Activated CD4-positive, alpha-beta T cell treated with anti-CD3 and anti-CD28 coated beads for 1 hour (primary cell): ENCODE data around the gene TRIM37.
"Not testable (repeated sequence)": the region's sequence is repeated elsewhere in the genome, so short reads cannot be mapped to it uniquely, and the experiment has no call there.

Experiments used
- DNase-seq: peaks from one replicate; pipeline ENCODE4 v3.0.0-alpha.2; 2020

The TRIM37 gene

DNA sequence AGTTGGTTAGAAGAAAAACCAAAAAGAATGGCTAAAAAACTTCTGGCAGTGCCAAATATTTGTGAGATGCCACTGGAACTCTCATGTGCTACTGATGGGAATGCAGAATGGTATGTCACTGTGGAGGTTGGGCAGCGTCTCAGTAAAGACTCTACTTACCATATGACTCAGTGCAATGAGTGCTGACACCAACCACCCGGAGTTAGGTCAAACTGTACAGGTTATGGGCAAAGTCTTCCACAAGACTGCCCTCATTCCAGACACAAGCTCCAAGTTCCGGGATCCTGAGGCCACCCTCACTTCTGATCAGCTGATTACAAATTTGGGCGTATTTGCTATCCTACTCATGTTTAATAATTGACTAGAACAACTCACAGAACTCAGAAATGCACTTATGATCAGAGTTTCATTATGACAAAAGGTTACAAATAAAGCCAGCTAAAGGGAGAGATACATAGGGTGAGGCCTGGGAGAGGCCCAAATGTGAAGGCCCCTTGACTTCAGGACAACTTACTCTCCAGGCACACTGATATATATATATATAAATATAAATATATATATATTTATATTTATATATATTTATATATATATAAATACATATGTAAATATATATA lies 114.9 kb downstream of the TRIM37 start:
- DNase-seq: no peak

DNA sequence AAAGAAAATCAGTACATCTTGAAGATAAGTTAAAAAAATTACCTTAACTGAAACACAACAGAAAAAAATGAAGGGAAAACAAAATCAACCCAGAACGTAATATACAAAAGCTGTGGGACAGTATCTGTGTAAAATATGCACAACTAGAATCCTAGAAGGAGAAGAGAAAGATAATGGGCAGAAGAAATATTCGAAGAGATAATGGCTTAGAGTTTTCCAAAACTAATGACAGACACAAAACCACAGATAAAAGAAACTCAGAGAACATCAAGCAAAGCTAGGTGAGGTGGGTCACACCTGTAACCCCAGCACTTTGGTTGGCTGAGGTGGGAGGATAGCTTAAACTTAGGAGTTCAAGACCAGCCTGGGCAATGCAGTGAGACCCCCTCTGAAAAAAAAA lies 117.1 kb downstream of the TRIM37 start:
- DNase-seq: no peak

DNA sequence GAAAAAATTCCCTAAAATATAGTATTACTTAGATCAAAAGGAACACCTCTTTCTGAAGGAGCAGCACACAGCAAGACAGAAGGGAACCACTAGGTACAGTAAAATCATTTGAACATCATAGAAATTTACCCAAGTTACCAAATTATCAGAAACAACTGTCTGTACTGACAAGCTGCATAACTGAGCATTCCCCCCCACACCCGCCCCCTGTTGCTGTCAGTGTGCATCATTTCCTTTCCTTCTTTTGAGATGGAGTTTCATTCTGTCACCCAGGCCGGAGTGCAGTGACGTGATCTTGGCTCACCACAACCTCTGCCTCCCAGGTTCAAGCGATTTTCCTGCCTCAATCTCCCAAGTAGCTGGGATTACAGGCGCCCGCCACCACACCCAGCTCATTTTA lies 120.7 kb downstream of the TRIM37 start:
- no peak for DNase-seq

DNA sequence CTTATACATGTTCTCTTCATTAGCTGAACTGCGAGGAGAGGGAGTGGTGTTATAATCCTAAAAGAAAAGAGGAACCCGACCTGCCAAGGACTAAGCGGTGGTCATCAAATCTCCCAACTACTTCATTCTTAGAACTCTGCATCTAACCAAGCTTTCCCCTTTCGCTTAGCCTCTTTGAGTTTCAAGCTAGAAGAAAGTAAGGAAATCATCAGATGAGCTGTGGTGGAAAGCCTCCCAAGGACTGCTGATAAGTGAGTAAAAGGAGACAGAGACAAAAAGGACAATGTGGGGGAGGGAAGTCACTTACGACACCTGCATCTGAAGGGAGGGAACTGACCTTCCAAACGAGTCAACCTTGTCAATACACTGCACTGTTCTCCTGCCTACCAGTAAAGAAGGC lies 121.3 kb downstream of the TRIM37 start:
- no peak for DNase-seq

DNA sequence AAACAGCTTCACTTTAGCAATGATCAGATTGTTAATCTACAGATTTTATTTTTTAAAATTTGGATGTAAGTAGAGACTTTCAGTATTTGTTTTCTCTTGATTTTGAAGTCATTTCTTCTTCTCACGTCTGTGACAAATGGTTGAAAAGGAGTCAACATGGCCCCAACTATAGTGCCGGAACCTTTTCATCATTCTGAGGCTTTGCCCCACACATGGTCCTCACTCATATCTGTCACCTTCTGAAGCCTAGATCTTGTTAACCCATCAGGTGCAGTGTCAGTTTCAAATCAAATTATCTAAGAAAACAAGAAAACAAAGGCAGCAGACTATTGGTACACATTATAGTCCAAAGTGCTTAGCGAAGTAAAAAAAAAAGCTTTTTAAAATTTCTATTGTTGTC lies 124.1 kb downstream of the TRIM37 start:
- DNase-seq: no peak

DNA sequence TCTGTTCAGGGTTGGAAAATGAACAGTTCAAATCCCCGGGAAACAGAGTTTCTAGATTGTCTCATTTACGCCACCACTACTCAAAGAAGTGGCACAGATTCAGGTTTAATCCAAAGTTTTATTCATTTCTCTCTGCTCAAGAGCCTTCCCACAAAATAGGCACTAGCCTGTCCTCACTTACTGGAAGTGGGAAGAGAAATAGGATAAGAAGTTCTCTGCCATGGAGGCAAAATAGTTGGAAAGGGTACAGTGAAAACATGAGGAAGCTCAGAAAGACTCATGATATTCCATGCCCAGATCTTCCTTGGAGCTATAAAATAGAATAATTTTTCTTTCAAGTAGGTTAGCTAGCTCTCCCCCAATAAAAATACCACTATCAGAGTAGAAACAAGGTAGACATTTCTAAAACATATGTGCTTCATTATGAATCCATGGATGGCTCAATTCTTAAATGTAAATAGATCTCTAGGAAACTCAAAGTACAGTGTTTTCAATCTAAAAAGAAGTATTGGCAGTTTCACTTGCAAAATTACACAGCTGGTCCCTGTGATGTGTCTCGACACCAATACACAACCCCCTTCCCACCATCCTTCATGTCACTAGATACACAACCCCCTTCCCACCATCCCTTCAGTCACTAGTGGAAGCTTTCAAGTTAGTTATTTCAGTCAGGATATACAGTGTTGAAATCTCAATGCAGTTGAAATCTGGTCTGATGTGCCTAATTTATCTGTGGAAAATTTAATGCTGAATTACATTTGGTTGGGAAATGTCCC lies 125.8 kb downstream of the TRIM37 start:
- DNase-seq: no peak

DNA sequence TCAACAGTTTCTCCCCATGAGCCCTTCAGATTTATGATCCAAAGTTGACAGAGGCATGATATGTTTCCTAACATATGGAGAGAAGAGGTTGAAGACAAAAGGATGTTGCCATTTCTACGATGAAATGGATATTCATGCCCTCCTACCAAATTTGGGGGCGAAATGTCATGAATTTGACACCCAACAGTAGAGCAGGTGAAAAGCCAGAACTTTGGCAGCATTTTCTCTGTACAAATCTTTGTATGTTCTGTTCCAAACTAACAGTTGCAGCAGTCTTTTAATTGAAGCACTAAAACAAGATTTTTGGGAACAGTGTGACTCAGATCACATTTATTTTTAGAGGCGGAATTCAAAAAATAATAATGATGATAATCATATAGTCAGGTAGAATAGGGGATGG lies 130.1 kb downstream of the TRIM37 start:
- DNase-seq: no peak

DNA sequence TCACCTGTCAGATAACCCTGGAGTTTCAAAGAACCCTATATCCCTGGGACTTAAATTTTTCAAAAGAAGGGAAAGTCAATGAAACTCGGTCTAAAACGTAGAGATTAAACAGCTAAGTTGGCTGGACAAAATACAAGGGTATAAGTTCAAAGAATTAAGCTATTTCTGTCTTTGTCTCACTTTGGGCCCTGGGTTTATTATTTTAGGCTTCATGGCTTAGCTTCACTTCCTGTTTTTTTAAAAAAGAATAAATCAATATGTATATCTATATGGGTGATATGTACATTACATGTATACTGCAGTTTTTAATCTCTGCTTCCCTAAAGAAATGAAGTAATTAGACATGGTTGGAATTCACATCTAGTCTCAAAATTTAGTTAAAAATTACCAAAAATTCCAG lies 132.3 kb downstream of the TRIM37 start:
- no peak for DNase-seq

DNA sequence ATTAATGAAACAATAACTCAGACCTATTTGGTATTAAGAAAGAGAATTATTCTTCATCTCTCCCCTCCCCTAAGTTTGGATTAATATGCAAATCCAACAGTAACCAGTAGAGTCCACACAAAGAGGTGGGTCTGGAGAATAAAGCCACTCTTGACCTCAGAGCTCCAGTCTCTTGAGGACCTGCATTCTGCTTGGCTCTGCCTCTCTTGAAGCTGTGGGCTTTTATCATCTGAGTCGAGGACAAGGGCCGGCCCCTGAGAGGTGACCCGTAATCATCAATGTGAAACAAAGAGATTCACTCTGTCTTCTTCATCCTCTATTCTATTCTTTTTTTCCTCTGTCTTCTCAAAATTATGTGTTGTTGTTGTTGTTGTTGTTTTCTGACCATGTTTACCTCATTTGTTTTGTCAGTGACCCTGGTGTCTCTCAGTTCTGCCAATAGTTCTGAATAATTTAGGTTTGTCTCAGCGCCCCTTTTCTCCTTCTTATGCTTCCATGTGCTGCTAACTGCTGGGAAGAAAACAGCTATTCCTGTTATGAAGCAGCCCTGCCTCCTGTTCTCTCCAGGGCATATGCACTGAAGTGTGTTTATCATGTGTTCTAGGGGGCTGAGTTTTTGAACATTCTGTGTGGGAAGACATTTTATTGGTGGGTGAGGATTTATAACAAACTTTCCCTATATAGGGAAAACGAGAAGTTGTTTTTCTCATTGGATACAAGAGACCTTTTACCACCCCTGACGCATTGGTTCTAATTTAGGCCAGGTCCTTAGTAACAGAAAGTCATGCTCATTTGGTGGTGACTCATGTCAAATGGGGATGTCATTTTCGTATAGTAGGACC lies 135.8 kb downstream of the TRIM37 start:
- no peak for DNase-seq

DNA sequence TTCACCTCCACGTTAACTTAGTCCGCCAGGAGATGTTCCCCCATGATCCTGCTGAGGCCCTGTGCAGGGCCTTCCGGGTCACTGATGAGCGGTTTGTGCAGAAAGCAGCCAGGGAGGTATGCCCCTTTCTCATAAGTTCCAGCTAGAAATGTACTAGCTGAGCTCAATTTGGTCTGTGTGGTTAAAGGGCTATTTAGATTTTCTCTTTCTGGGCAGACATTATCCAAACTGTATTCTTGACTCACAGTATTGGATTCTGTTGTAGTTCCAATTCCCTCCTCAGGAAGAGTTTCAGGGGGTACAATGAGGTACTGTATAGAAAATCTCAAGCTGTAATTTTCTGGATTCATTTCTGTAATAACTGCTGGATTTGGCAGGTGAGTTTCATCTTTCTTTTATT lies 137.1 kb downstream of the TRIM37 start:
- DNase-seq: no peak

DNA sequence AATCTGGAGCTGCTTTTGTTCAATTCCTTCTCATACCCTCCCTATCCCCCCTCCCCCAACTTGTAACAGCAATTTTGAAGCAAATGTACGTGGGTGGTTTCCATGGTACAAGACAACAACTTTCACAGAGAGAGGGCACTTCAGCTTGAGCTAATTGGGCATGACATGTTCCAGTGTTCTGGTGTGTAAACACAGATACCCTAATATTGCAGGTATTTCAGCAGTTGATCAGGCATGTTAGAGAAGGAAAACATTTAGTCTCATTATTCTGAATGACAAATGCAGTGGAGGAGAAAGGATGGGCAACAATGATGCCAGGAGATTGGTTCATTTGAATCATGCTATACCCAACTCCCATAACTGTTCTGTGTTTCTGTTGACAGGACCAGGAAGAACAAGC lies 137.5 kb downstream of the TRIM37 start:
- DNase-seq: no peak

DNA sequence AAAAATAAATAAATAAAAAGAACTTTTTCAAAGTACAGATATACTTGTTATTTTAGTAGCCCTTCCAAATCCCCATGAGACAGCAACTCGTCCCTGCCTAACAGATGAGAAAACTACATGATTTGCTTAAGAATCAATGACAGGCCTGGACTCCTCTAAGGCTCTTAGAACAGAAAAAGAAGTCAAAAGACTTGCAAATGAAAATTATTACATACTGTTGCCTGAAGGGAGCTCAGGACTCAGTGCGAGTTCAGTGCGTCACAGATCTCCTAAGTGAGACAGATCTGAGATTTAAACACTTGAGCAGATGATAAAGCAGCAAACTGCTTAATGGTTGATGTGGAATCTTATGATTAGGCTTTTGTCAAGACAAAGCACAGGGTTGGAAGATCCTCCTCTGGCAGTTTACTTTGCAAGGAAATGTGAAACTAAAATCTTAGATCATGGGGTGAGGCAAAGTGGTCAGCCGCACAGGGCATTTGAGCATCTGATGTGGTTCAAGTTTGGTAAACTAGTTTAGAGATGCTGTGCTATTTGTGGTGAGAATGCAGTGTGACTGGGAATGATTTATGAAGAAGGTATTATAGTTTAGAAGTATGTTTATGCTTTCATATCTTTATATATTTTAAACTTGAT lies 138.1 kb downstream of the TRIM37 start:
- DNase-seq: no peak

DNA sequence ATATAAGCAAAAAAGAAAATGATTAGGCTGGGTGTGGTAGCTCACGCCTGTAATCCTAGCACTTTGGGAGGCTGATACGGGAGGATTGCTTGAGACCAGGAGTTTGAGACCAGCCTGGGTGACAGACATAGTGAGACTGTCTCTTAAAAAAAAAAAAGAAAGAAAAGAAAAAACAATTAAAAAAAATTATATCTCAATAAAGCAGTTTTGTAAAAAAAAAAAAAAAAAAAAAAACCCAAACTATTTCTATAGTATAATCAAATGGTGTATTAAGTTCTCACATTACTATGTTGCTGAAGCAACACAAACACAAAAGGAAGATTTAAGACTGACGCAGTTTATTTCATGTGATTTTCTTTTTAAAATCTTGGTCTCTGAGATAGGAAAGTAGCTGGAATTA lies 140.5 kb downstream of the TRIM37 start:
- DNase-seq: no peak

DNA sequence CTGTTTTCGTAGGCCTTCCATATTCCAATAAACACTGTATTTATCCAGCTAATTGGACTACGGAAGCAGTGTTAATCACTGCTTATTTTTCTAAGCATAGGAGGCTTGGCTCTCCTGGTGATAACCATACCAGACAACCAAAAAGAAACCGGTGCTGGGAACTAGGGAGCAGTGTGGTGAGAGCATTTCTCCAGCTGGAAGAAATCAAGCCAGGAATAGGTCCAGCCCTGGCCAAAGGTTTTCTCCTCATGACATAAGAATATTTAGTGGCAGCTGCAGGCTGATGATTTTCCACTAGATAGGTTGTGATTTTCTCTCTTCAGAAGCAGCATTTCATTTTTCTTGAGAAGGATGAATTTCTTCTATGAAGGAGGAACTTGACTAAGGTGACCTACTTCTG lies 141.5 kb downstream of the TRIM37 start:
- no peak for DNase-seq

DNA sequence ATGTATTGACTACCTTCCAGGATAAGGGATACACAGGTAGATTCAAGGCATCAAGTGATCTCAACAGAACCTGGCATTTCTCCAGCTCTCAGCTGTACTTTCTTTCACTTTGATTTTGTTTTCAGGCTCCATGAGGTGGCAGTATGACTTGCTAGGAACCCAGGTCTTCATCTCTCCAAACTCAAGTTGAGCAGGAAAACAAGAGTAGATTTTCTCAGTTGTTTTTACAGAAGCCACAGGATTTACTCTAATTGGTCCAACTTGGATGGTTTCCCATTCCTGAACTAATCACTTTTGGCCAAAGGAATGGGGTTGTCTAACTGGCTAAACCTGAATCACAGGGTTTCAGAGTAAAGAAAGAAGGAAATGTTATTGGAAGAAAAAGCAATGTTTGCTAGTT lies 146.6 kb downstream of the TRIM37 start:
- DNase-seq: no peak

DNA sequence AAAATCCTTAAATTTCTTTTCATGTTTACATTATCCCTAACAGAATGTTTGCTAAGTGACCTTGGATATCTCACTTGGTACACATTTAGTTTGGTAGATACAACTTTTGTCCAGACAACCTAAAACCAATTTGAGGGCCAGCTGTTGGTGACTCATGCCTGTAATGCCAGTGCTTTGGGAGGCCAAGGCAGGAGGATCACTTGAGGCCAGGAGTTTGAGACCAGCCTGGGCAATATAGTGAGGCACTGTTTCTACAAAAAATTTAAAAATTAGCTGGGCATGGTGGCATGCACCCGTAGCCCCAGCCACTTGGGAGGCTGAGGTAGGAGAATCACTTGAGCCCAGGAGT lies 149.0 kb downstream of the TRIM37 start:
- DNase-seq: not testable (repeated sequence)

DNA sequence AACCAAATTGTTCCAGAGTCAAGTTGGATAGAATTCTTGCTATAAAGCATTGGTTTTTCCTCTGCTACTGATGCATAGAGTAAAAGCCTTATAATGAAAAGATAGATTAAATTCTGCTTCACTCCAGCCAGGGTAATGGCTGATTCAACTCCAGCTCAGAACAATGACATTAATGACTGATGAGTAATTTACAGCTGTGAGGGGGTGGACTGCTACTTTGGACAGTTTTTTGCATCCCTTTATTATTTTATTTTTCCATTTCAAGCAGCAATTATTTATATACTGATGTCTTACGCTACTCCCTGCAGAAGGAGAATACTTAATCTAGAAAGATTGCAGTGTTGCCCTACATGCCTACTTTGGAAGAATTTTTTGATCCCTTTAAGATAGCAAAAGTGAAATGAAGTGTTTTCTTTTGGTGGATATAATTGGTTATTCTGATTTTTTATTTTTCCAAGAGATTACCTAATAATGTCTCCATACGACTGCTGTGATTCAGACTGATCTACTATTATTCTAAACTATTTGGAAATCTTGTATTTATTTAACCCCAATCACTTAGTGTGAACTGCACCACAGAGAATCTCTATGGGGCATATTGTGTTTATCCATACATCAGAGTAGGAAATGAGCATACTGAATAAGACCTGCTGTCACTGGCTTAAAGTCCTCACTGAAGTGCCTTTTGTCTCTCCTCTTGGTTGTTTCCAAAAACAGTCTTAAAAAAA lies 149.5 kb downstream of the TRIM37 start:
- DNase-seq: no peak

DNA sequence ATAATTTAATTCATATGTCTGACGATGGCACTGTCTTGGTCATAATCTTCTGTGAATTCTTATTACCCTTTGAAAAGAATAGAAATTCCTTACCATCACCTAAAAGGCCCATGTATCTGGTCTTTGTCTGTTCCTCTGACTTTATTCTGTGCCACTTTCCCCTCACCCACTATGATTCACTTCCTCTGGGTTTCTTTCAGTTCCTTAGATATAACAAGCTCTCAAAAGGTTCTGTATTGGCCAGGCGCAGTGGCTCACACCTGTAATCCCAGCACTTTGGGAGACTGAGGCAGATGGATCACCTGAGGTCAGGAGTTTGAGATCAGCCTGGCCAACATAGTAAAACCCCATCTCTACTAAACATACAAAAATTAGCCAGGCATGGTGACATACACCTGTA lies 152.3 kb downstream of the TRIM37 start:
- not testable (repeated sequence) for DNase-seq

DNA sequence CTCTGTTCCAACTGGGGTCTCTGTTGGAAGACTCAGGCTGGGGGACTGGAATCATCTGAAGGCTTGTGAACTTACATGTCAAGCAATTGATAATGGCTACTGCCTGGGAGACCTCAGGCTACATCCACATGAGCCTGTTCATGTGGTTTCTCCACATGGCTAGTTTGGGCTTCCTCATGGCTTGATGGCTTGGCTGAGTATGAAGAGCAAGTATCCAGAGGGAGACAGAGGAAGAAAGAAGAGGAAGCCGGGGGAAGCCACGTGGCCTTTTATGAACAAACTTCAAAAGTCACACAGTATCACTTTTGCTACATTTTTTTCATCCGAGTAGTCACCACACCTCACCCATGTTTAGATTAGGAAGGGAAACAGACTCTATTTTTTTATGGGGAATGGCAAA lies 158.9 kb downstream of the TRIM37 start:
- DNase-seq: no peak

DNA sequence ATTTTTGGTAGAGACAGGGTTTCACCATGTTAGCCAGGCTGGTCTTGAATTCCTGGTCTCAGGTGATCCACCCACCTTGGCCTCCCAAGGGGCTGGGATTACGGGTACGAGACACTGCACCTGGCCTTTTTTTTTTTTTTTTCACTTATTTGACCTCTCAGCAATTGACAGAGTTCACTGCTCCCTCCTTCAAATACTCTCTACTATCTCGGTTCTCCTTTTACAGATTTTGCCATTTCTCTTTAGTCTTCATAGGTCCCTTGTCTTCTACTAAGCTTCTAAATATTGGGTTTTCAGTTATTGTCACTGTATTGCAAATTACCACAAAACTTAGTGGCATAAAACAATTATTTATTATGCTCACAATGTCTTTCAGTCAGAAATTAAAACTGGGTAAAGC lies 159.3 kb downstream of the TRIM37 start:
- no peak for DNase-seq

DNA sequence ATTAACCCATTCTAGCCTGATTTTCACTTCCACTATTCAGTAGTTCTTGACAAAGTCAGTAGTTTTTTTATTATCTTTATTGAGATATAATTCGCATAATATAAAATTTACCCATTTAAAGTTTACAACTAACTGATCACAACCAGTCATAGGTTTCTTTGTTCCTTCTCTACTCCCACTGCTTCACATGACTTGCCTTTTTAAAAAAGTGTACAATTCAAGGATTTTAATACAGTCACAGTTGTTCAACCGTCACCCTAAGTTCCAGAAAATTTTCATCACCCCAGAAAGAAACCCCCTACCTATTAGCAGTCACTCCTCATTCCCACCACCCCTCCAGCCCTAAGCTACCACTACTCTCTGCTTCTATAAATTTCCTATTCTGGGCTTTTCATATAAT lies 162.5 kb downstream of the TRIM37 start:
- DNase-seq: no peak

DNA sequence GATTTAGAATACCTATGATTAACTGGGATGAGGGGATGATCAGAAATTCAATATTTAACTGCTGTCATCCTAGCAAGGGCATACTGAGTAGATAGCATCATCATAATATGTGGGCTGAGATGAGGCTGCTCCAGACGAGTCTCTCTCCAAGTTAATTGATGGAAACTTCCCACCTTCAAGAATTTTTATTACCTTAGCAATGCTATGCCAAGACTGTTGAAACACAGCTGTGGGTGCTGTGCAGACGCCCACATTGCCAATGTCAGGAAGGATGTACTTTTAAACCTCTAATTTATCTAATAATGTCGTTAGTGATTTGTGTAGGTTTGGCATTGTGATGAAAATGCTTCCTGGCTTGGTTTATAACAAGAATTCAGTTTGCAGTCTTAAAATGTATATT lies 170.4 kb downstream of the TRIM37 start:
- no peak for DNase-seq

DNA sequence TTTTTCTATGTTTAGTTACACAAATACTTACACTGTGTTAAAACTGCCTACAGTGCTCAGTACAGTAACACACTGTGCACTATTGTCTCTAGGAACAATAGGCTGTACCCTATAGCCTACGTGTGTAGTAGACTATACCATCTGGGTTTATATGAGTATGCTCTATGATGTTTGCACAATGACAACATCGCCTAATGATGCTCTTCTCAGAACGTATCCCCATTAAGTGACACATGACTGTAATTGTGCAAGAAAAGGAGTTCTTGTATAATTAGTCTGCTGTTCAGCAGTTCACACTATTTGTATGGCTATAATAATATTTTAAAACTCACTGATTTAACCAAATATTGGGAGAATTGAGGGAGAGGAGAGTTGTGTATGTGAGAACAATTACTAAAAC lies 173.7 kb downstream of the TRIM37 start:
- no peak for DNase-seq
